Hepatocyte (in vitro differentiated cells): ENCODE data around the gene CLIC3. TPM values are rescaled to one million over a fixed set of nuclear protein-coding genes. Genes with fewer than 3 reads are reported as not detected.

Source experiments
- DNase-seq: peaks from one replicate; pipeline ENCODE4 v3.0.0-alpha.2; 2016; ENCODE audit warnings: low spot score
- H2AFZ ChIP-seq: fragments of 200-600 bp; sonication (generic); 2 replicates; pipeline ENCODE4 v1.6.0; 2016; ENCODE audit warnings: antibody characterized with exemption, mild to moderate bottlenecking
- H3K27ac ChIP-seq: fragments of 200-600 bp; sonication (generic); 2 replicates; pipeline ENCODE4 v1.5.1; 2016; ENCODE audit warnings: mild to moderate bottlenecking
- H3K27me3 ChIP-seq: fragments of 200-600 bp; sonication (generic); 2 replicates; pipeline ENCODE4 v1.6.1; 2016
- H3K36me3 ChIP-seq: fragments of 200-600 bp; sonication (generic); replicated peaks from 2 replicates; pipeline ENCODE4 v1.5.1; 2016; ENCODE audit warnings: low read depth; ENCODE audit not compliant: insufficient read depth
- H3K4me1 ChIP-seq: fragments of 200-600 bp; sonication (generic); 2 replicates; pipeline ENCODE4 v1.5.1; 2016; ENCODE audit warnings: mild to moderate bottlenecking, moderate library complexity; ENCODE audit not compliant: insufficient read depth
- H3K4me2 ChIP-seq: fragments of 200-600 bp; sonication (generic); 2 replicates; pipeline ENCODE4 v1.6.0; 2016
- H3K4me3 ChIP-seq: fragments of 200-600 bp; sonication (generic); 2 replicates; pipeline ENCODE4 v1.5.1; 2016; ENCODE audit warnings: mild to moderate bottlenecking
- H3K79me2 ChIP-seq: fragments of 200-600 bp; sonication (generic); 2 replicates; pipeline ENCODE4 v1.6.0; 2017; ENCODE audit warnings: mild to moderate bottlenecking
- H3K9me2 ChIP-seq: fragments of 200-600 bp; sonication (generic); replicated peaks from 2 replicates; pipeline ENCODE4 v1.6.0; 2017; ENCODE audit warnings: mild to moderate bottlenecking; ENCODE audit not compliant: insufficient read depth
- H3K9me3 ChIP-seq: fragments of 200-600 bp; sonication (generic); 2 replicates; pipeline ENCODE4 v1.5.1; 2016; ENCODE audit warnings: low read depth, mild to moderate bottlenecking
- H4K20me1 ChIP-seq: fragments of 200-600 bp; sonication (generic); 2 replicates; pipeline ENCODE4 v1.6.0; 2016; ENCODE audit warnings: mild to moderate bottlenecking; ENCODE audit not compliant: insufficient read depth, poor library complexity, severe bottlenecking
- EZH2 ChIP-seq: fragments of 200-600 bp; sonication (generic); IDR thresholded peaks from 2 replicates; pipeline ENCODE4 v1.6.1; 2016; ENCODE audit warnings: antibody characterized with exemption, mild to moderate bottlenecking, borderline replicate concordance
- EZH2phosphoT487 ChIP-seq: fragments of 200-600 bp; sonication (generic); IDR thresholded peaks from one replicate; pipeline ENCODE4 v1.6.1; 2018; ENCODE audit warnings: antibody characterized with exemption, mild to moderate bottlenecking, low read depth, moderate library complexity; ENCODE audit not compliant: unreplicated experiment, severe bottlenecking
- WGBS: methylation state at CpG from one replicate; pipeline ENCODE4 v1.1.6; 2016; ENCODE audit warnings: low lambda C conversion rate; ENCODE audit errors: missing lambda C conversion rate; 5-methylcytosine and 5-hydroxymethylcytosine counted together
- polyA plus RNA-seq: library from polyadenylated mRNA; unstranded; fragments of >200 nt; fragmentation: Nextera tagmentation; extraction: Ambion mirVana; gene quantifications from 2 replicates; pipeline ENCODE4 v1.2.1, GENCODE V29; 2016
- total RNA-seq: library from RNA; depleted of rRNA; stranded (reverse); fragments of >200 nt; gene quantifications from 2 replicates; pipeline ENCODE4 v1.2.3, GENCODE V29; 2014
- TF ChIP-seq, protein P1 (sequence below): fragments of 200-600 bp; sonication (generic); IDR thresholded peaks from 2 replicates; pipeline ENCODE4 v1.5.1; 2016; ENCODE audit warnings: antibody characterized with exemption, mild to moderate bottlenecking; ENCODE audit not compliant: poor library complexity

The CLIC3 gene
- total and polyA plus RNA-seq, 2 experiments from 2014 or later, result 6.6 to 45.0 TPM

- Histone ChIP-seq H3K4me3 (no peak overlapping the region), H3K9me2 (no peaks in the 10 kb centered on the region), H3K27me3 (no peaks in the 10 kb centered on the region), H3K27ac (no peak overlapping the region), H3K4me1 (no peaks in the 10 kb centered on the region), H2AFZ (no peak overlapping the region), H4K20me1 (no peaks in the 10 kb centered on the region), H3K79me2 (no peaks in the 10 kb centered on the region), H3K36me3 (no peaks in the 10 kb centered on the region), H3K9me3 (no peaks in the 10 kb centered on the region), H3K4me2 (no peak overlapping the region)
- 86% methylated on average over 10 of the region's 13 CpGs for WGBS
- DNase-seq, result no peak
- TF ChIP-seq, protein P1, sequence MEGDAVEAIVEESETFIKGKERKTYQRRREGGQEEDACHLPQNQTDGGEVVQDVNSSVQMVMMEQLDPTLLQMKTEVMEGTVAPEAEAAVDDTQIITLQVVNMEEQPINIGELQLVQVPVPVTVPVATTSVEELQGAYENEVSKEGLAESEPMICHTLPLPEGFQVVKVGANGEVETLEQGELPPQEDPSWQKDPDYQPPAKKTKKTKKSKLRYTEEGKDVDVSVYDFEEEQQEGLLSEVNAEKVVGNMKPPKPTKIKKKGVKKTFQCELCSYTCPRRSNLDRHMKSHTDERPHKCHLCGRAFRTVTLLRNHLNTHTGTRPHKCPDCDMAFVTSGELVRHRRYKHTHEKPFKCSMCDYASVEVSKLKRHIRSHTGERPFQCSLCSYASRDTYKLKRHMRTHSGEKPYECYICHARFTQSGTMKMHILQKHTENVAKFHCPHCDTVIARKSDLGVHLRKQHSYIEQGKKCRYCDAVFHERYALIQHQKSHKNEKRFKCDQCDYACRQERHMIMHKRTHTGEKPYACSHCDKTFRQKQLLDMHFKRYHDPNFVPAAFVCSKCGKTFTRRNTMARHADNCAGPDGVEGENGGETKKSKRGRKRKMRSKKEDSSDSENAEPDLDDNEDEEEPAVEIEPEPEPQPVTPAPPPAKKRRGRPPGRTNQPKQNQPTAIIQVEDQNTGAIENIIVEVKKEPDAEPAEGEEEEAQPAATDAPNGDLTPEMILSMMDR, result no peak
- no peak for TF ChIP-seq EZH2phosphoT487
- no peak for TF ChIP-seq EZH2
These were observed 23.6 kb downstream of the CLIC3 start for GRCh38 chr9:136972743-136973142.

DNA sequence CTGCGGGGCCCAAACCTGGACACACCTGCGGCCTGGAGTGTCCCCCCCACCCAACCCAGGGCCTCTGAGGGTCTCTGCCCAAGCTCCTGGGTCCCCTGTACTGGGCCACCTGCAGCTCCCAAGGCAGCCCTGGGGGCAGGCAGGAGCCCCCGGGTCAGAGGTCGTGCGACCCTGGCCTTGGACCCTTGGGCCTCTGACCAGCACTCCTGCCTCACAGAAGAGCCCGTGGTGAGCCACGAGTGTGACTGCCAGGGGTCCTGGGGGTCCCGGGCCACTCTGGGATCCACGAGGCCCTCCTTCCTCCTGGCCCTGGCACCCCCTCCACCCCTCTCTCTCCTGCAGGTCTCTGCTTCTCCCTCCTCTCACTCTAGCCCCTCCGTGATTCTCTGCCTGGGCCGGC lies 24.0 kb downstream of the CLIC3 start:
- TF ChIP-seq, protein P1, result no peak
- no peak for TF ChIP-seq EZH2
- no peak for TF ChIP-seq EZH2phosphoT487
- Histone ChIP-seq H2AFZ (no peak overlapping the region), H3K79me2 (no peaks in the 10 kb centered on the region), H3K27me3 (no peaks in the 10 kb centered on the region), H4K20me1 (no peaks in the 10 kb centered on the region), H3K4me3 (no peak overlapping the region), H3K9me3 (no peaks in the 10 kb centered on the region), H3K4me1 (no peaks in the 10 kb centered on the region), H3K4me2 (no peak overlapping the region), H3K36me3 (no peaks in the 10 kb centered on the region), H3K27ac (no peak overlapping the region), H3K9me2 (no peaks in the 10 kb centered on the region)
- 95% methylated on average over 6 of the region's 11 CpGs for WGBS
- no peak for DNase-seq

- Histone ChIP-seq H3K4me2 (no peak overlapping the region), H3K36me3 (no peaks in the 10 kb centered on the region), H3K4me3 (no peak overlapping the region), H3K9me2 (no peaks in the 10 kb centered on the region), H3K79me2 (no peaks in the 10 kb centered on the region), H2AFZ (no peak overlapping the region), H3K4me1 (no peaks in the 10 kb centered on the region), H3K27ac (no peak overlapping the region), H3K27me3 (no peaks in the 10 kb centered on the region), H3K9me3 (no peaks in the 10 kb centered on the region), H4K20me1 (no peaks in the 10 kb centered on the region)
- no peak for DNase-seq
- 82% methylated on average over 14 of the region's 14 CpGs for WGBS
- TF ChIP-seq, protein P1, result no peak
- no peak for TF ChIP-seq EZH2phosphoT487
- no peak for TF ChIP-seq EZH2
These were observed 24.6 kb downstream of the CLIC3 start for GRCh38 chr9:136971746-136972145.

- no peak for DNase-seq
- Histone ChIP-seq H3K27ac (no peak overlapping the region), H2AFZ (no peak overlapping the region), H3K79me2 (no peaks in the 10 kb centered on the region), H3K4me1 (no peaks in the 10 kb centered on the region), H3K9me2 (no peaks in the 10 kb centered on the region), H3K36me3 (no peaks in the 10 kb centered on the region), H3K4me2 (no peak overlapping the region), H3K27me3 (no peaks in the 10 kb centered on the region), H3K9me3 (no peaks in the 10 kb centered on the region), H3K4me3 (no peak overlapping the region), H4K20me1 (no peaks in the 10 kb centered on the region)
- TF ChIP-seq EZH2, result no peak
- TF ChIP-seq, protein P1, result no peak
- TF ChIP-seq EZH2phosphoT487, result no peak
- WGBS, result 87% methylated on average over 7 of the region's 11 CpGs
These were observed 26.0 kb downstream of the CLIC3 start for GRCh38 chr9:136970361-136970760.
